HG03442 (cell line): ENCODE results near the gene ODAD3.
A peak's percentile ranks its signal among the peaks of the same experiment; 100 is the strongest.

Source experiments
- ATAC-seq: cut with Tn5 transposase; IDR thresholded peaks from one replicate; pipeline ENCODE4 v1.9.1; 2021; ENCODE audit warnings: mild to moderate bottlenecking, moderate library complexity; ENCODE audit not compliant: unreplicated experiment

Gene ODAD3

GRCh38 chr19:11378319-11379189, 56.4 kb downstream of the ODAD3 start:
- ATAC-seq, result no peak

- ATAC-seq, result no peak
Measured at GRCh38 chr19:11377756-11378155, 57.2 kb downstream of the ODAD3 start.

GRCh38 chr19:11377237-11377636, 57.7 kb downstream of the ODAD3 start:
- ATAC-seq, result no peak

GRCh38 chr19:11375143-11375948, 59.6 kb downstream of the ODAD3 start:
- ATAC-seq, result no peak

- ATAC-seq, result peak; percentile 83
Measured at GRCh38 chr19:11374433-11375142, 60.3 kb downstream of the ODAD3 start, which contains the start of gene SWSAP1. Gene SWSAP1, plus strand, starts transcription at chr19:11374666. Its CDS starts 15 bp downstream, at chr19:11374681.

GRCh38 chr19:11373885-11374432, 61.0 kb downstream of the ODAD3 start:
- no peak for ATAC-seq

- ATAC-seq, result no peak
Measured at GRCh38 chr19:11373166-11373884, 61.6 kb downstream of the ODAD3 start.

GRCh38 chr19:11370744-11371143, 64.2 kb downstream of the ODAD3 start:
- ATAC-seq, result no peak
